A673 (cell line): Measurements from ENCODE around the gene GOLGA6L7. TPM values are rescaled to one million over a fixed set of nuclear protein-coding genes. Genes with fewer than 3 reads are reported as not detected.

Experiments used
- BruUV-seq: library from RNA; stranded (reverse); fragments of 400-500 nt; replicated peaks from 2 replicates; lab custom pipeline; 2021; lab: Mats Ljungman, UMichigan
- CTCF ChIA-PET: fragments of 300-600 bp; sonication (Branson Sonifier 250); formaldehyde crosslinking; loops from one replicate; lab custom pipeline; 2022; ENCODE audit warnings: antibody characterized with exemption; lab: Charles Lee
- POLR2A ChIA-PET: fragments of 300-600 bp; sonication (Branson Sonifier 250); formaldehyde crosslinking; loops from one replicate; lab custom pipeline; 2022; ENCODE audit warnings: antibody characterized with exemption; ENCODE audit not compliant: low non-redundant PET; lab: Charles Lee
- DNase-seq: peaks from one replicate; pipeline ENCODE4 v3.0.0-alpha.2; 2015; ENCODE audit warnings: low spot score
- H3K27ac ChIP-seq: fragments of 200-600 bp; sonication (generic); 2 replicates; pipeline ENCODE4 v1.5.1; 2016; ENCODE audit warnings: mixed run types, low read depth, mild to moderate bottlenecking, mixed read lengths, antibody characterized with exemption, low read length; ENCODE audit not compliant: poor library complexity, severe bottlenecking
- H3K27me3 ChIP-seq: fragments of 200-600 bp; sonication (generic); replicated peaks from 2 replicates; pipeline ENCODE4 v1.6.1; 2017; ENCODE audit warnings: mixed run types, low read depth, mild to moderate bottlenecking, mixed read lengths, antibody characterized with exemption, low read length; ENCODE audit not compliant: insufficient read depth, poor library complexity
- H3K36me3 ChIP-seq: fragments of 200-600 bp; sonication (generic); 2 replicates; pipeline ENCODE4 v1.6.1; 2016; ENCODE audit warnings: mixed run types, mild to moderate bottlenecking, mixed read lengths, antibody characterized with exemption, low read length; ENCODE audit not compliant: insufficient read depth, poor library complexity, severe bottlenecking
- H3K4me1 ChIP-seq: fragments of 200-600 bp; sonication (generic); 2 replicates; pipeline ENCODE4 v1.6.1; 2017; ENCODE audit warnings: mixed run types, mild to moderate bottlenecking, mixed read lengths, antibody characterized with exemption, low read length; ENCODE audit not compliant: insufficient read depth, poor library complexity, severe bottlenecking
- H3K4me3 ChIP-seq: fragments of 200-600 bp; sonication (generic); 2 replicates; pipeline ENCODE4 v1.5.1; 2016; ENCODE audit warnings: low read depth, mixed run types, mild to moderate bottlenecking, mixed read lengths, low read length; ENCODE audit not compliant: poor library complexity, severe bottlenecking
- H3K9me3 ChIP-seq: fragments of 200-600 bp; sonication (generic); 2 replicates; pipeline ENCODE4 v1.6.1; 2016; ENCODE audit warnings: mixed run types, low read depth, mild to moderate bottlenecking, mixed read lengths, antibody characterized with exemption, low read length; ENCODE audit not compliant: poor library complexity, severe bottlenecking
- EZH2 ChIP-seq: fragments of 200-600 bp; sonication (generic); IDR thresholded peaks from 2 replicates; pipeline ENCODE4 v1.6.1; 2017; ENCODE audit warnings: borderline replicate concordance, low read depth, mild to moderate bottlenecking, mixed read lengths, antibody characterized with exemption, low read length; ENCODE audit not compliant: poor library complexity, severe bottlenecking
- intact Hi-C: fragments of 100-400 bp; cut with micrococcal nuclease; formaldehyde crosslinking; loops from one replicate; pipeline ENCODE4 v1.10.0; 2022; ENCODE audit not compliant: unreplicated experiment
- total RNA-seq: library from RNA; stranded (reverse); gene quantifications from 2 replicates; pipeline ENCODE4 v1.2.3, GENCODE V29; 2021
- TF ChIP-seq, protein P1 (sequence below): fragments of 300-800, 200-600 bp; sonication (generic); conservative IDR thresholded peaks from 2 replicates; pipeline ENCODE4 v1.5.1; 2017; ENCODE audit warnings: low read depth, mild to moderate bottlenecking, antibody characterized with exemption, low read length, moderate library complexity, mixed read lengths

The GOLGA6L7 gene
- total RNA-seq, 1 experiment from 2014 or later = not detected

DNA sequence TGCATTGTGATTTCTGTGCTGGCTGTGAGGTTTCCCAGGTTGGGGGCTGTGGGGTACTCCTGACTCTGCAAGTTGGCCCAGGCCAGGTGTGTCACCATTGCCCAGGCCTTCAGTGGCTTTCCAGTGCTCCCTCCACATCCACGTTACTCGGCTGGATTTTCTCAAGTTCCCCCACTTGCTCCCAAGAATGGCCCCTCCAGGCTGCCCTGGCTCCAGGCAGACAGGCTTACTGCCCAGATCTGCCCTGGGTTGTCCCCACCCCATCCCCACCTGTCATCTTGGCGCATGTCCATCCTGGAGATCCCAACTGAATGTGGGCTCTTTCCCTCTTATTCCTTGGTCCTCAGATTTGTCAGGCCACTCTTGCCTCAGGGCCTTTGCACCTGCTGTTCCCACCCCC, 40.9 kb upstream of the GOLGA6L7 start:
- Histone ChIP-seq H3K36me3 (no peaks in the 10 kb centered on the region), H3K4me3 (no peak overlapping the region), H3K27ac (no peak overlapping the region), H3K4me1 (peaks cover 7% of the 10 kb centered on the region), H3K9me3 (no peaks in the 10 kb centered on the region), H3K27me3 (no peaks in the 10 kb centered on the region)
- TF ChIP-seq, protein P1, sequence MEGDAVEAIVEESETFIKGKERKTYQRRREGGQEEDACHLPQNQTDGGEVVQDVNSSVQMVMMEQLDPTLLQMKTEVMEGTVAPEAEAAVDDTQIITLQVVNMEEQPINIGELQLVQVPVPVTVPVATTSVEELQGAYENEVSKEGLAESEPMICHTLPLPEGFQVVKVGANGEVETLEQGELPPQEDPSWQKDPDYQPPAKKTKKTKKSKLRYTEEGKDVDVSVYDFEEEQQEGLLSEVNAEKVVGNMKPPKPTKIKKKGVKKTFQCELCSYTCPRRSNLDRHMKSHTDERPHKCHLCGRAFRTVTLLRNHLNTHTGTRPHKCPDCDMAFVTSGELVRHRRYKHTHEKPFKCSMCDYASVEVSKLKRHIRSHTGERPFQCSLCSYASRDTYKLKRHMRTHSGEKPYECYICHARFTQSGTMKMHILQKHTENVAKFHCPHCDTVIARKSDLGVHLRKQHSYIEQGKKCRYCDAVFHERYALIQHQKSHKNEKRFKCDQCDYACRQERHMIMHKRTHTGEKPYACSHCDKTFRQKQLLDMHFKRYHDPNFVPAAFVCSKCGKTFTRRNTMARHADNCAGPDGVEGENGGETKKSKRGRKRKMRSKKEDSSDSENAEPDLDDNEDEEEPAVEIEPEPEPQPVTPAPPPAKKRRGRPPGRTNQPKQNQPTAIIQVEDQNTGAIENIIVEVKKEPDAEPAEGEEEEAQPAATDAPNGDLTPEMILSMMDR = no peak
- no peak for TF ChIP-seq EZH2
- DNase-seq = no peak
- intact Hi-C loops = no loop called here
- POLR2A ChIA-PET = no interaction called here
- CTCF ChIA-PET = no interaction called here
- no TSS peak for BruUV-seq

DNA sequence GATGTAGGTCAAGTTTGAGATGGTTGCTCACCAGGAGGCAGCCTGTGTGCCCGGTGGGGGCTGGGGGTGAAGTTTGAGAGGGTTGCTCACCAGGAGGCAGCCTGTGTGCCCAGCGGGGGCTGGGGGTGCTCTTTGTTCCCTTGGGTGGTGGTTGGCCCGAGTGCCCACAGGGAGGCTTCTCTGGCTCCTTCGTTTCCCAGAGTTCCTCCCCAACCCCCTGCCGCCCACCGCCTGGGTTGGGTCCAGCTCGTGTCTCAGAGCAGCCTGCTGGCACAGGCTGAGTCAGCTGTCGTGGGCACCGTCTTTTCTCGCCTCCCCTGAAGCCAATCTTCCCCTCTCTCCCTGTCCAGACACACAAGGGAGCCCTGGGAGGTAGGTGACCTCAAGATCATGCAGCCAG, 40.5 kb upstream of the GOLGA6L7 start:
- POLR2A ChIA-PET = no interaction called here
- no peak for DNase-seq
- H3K27me3 ChIP-seq = no peaks in the 10 kb centered on the region
- no peaks in the 10 kb centered on the region for H3K9me3 ChIP-seq
- no TSS peak for BruUV-seq
- TF ChIP-seq, protein P1 = no peak
- TF ChIP-seq EZH2 = no peak
- H3K36me3 ChIP-seq = no peaks in the 10 kb centered on the region
- intact Hi-C loops = no loop called here
- H3K4me3 ChIP-seq = no peak overlapping the region
- CTCF ChIA-PET = no interaction called here
- peaks cover 7% of the 10 kb centered on the region for H3K4me1 ChIP-seq
- no peak overlapping the region for H3K27ac ChIP-seq

DNA sequence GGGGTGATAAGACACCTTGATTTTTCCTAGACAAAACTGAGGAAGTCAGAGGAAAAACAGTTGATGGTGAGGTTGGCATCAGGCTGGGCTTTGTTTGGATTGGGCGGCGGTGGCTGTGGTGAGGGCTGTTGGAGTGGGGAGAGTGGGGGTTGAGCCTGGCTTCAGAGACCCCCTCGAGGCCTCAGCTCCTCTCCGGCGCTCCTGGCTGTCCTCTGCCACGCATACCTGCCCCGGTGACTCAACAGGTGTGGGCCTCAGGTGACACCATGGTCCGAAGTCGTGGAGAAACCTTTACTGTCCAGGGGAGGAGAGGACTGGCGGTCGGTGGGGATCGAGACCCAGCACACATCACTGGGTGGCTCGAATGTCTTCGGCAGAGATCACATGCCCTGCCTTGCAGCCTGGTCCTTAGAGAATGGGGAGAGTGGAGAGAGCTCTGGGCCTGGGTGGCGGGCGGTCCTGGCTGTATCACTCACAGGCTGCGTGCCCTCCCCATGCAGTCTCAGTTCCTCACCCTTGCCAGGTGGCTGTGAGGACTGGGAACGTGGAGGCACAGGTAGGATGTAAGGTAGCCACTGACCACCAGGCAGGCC, 40.0 kb upstream of the GOLGA6L7 start:
- no TSS peak for BruUV-seq
- intact Hi-C loops = no loop called here
- Histone ChIP-seq H3K27me3 (no peaks in the 10 kb centered on the region), H3K27ac (no peak overlapping the region), H3K36me3 (no peaks in the 10 kb centered on the region), H3K4me1 (peaks cover 7% of the 10 kb centered on the region), H3K4me3 (no peak overlapping the region), H3K9me3 (no peaks in the 10 kb centered on the region)
- no peak for DNase-seq
- CTCF ChIA-PET = no interaction called here
- TF ChIP-seq EZH2 = no peak
- TF ChIP-seq, protein P1 = no peak
- POLR2A ChIA-PET = no interaction called here
